ENCODE measurements around the gene QTRT2. TPM values are rescaled to one million over a fixed set of nuclear protein-coding genes. Genes with fewer than 3 reads are reported as not detected.

The QTRT2 gene
- total RNA-seq, 1 donor from 2014 or later = 35.9 TPM

DNA sequence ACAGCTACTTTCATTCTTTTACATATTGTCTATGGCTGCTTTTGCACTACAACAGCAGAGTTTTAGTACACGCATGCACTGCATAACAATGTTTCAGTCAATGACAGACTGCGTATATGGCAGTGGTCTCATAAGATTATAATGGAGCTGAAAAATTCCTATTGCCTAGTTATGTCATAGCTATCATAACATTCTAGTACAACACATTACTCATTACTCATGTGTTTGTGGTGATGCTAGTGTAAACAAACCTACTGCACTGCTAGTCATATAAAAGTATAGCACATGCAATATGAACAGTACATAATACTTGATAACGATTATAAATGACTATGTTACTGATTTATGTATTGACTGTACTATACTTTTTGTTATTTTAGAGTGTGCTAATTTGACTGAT, 47.9 kb downstream of the QTRT2 start:
- no peaks in the 10 kb centered on the region for H3K4me1 Mint-ChIP-seq (ENCODE audit: low read depth)
- no peaks in the 10 kb centered on the region for H3K27me3 Mint-ChIP-seq
- H3K9me3 Mint-ChIP-seq (ENCODE audit: low read depth) = no peaks in the 10 kb centered on the region
- TF ChIP-seq, protein P1, sequence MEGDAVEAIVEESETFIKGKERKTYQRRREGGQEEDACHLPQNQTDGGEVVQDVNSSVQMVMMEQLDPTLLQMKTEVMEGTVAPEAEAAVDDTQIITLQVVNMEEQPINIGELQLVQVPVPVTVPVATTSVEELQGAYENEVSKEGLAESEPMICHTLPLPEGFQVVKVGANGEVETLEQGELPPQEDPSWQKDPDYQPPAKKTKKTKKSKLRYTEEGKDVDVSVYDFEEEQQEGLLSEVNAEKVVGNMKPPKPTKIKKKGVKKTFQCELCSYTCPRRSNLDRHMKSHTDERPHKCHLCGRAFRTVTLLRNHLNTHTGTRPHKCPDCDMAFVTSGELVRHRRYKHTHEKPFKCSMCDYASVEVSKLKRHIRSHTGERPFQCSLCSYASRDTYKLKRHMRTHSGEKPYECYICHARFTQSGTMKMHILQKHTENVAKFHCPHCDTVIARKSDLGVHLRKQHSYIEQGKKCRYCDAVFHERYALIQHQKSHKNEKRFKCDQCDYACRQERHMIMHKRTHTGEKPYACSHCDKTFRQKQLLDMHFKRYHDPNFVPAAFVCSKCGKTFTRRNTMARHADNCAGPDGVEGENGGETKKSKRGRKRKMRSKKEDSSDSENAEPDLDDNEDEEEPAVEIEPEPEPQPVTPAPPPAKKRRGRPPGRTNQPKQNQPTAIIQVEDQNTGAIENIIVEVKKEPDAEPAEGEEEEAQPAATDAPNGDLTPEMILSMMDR (IDR thresholded peaks at IDR 0.05; ENCODE audit: unreplicated experiment) = no peak
- no peaks in the 10 kb centered on the region for H3K36me3 Mint-ChIP-seq (ENCODE audit: insufficient read depth)
- no peak overlapping the region for H3K4me3 Mint-ChIP-seq (ENCODE audit: low read depth)
- H3K27ac Mint-ChIP-seq = no peak overlapping the region
- no peak for DNase-seq (ENCODE audit: low spot score, unreplicated experiment)

DNA sequence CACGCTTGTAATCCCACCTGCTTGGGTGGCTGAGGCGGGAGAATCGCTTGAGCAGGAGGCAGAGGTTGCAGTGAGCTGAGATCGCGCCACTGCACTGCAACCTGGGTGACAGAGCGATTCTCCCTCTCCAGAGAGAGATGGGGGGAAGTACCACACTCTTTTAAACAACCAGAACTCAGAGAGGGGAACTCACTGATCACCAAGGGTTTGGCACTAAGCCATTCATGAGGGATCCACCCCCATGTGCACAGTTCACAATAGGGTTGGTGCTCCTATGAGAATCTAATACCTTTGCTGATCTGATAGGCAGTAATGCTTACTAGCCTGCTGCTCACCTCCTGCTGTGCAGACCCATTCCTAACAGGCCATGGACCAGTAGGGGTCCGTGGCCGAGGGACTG, 51.6 kb downstream of the QTRT2 start:
- DNase-seq (ENCODE audit: low spot score, unreplicated experiment) = no peak
- no peaks in the 10 kb centered on the region for H3K27me3 Mint-ChIP-seq
- peaks cover 4% of the 10 kb centered on the region for H3K4me1 Mint-ChIP-seq (ENCODE audit: low read depth)
- no peak overlapping the region for H3K27ac Mint-ChIP-seq
- TF ChIP-seq, protein P1 (IDR thresholded peaks at IDR 0.05; ENCODE audit: unreplicated experiment) = no peak
- H3K9me3 Mint-ChIP-seq (ENCODE audit: low read depth) = no peaks in the 10 kb centered on the region
- H3K4me3 Mint-ChIP-seq (ENCODE audit: low read depth) = no peak overlapping the region
- H3K36me3 Mint-ChIP-seq (ENCODE audit: insufficient read depth) = no peaks in the 10 kb centered on the region

DNA sequence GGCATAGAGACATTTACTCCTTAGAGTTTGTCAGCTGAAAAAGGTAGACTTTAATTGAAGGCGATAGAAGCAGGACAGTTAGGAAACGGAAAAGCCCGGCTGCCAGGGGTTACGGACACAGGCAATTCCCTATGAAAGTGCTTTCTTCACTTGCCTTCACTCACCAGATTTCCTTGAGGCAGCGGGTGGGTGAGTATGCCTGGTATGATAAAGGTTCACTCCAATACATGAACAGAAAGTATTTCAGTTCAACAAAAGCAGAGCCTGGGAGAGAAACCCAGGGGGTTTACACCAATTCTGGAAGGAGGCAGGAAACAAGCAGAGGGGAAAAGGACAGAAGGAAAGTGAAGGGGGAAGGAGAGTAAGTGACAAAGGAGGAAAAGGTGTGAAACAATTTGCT, 53.9 kb downstream of the QTRT2 start:
- Mint-ChIP-seq H3K36me3 (ENCODE audit: insufficient read depth) (no peaks in the 10 kb centered on the region), H3K9me3 (ENCODE audit: low read depth) (no peaks in the 10 kb centered on the region), H3K4me1 (ENCODE audit: low read depth) (peaks cover 4% of the 10 kb centered on the region), H3K27me3 (no peaks in the 10 kb centered on the region), H3K4me3 (ENCODE audit: low read depth) (no peak overlapping the region), H3K27ac (no peak overlapping the region)
- no peak for DNase-seq (ENCODE audit: low spot score, unreplicated experiment)
- TF ChIP-seq, protein P1 (IDR thresholded peaks at IDR 0.05; ENCODE audit: unreplicated experiment) = no peak

DNA sequence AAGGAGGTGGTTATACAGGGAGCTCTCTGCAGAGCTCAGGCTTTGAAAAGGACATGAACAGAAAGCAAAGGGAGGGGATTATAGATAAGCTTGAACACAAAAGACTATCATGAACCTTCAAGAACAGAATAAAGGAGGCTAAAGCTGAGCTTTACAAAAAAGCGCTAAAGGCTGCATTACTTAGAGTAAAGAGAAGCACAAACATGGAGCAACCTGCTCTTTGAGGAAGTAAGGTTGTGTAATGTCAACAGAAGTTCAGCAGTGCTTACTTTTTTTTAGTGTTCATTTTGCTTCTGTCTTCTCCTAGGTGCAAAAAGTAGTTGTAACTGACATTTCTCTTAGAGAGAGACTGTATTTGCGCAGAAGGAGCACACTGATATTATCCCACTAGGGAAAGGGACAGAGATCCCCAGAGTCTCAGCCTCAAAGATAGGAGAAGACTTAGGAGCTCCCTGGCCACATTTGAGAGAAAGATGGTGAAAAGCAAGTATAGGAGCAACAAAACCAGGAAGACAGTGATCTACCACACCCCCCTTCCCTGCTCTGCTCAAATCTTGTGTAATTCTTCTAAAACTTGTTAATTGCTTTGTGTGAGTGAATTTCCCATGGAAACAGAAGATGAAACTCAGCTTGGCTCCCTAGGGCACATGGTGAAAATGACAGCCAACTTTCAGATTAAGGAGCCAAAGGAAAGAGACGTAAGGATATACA, 54.7 kb downstream of the QTRT2 start:
- TF ChIP-seq, protein P1 (IDR thresholded peaks at IDR 0.05; ENCODE audit: unreplicated experiment) = no peak
- no peaks in the 10 kb centered on the region for H3K27me3 Mint-ChIP-seq
- peaks cover 4% of the 10 kb centered on the region for H3K4me1 Mint-ChIP-seq (ENCODE audit: low read depth)
- no peaks in the 10 kb centered on the region for H3K9me3 Mint-ChIP-seq (ENCODE audit: low read depth)
- no peak for DNase-seq (ENCODE audit: low spot score, unreplicated experiment)
- H3K4me3 Mint-ChIP-seq (ENCODE audit: low read depth) = no peak overlapping the region
- no peaks in the 10 kb centered on the region for H3K36me3 Mint-ChIP-seq (ENCODE audit: insufficient read depth)
- no peak overlapping the region for H3K27ac Mint-ChIP-seq

DNA sequence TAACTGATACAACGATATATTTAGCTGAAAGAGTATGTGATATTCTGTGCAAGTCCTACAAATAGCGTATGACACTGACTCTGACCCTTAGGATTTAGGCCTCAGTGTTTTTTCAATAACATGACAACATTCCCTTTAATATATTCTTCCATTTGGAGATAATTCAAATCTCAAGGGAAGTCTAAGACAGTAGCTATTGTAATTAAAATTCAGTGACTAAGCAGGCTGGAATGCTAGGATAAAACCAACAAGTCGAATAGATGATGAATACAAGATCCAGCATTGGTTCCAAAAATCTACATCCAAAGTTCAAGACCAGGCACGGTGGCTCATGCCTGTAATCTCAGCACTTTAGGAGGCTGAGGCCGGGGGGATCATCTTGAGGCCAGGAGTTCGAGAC, 56.2 kb downstream of the QTRT2 start:
- no peak for DNase-seq (ENCODE audit: low spot score, unreplicated experiment)
- no peak overlapping the region for H3K27ac Mint-ChIP-seq
- no peaks in the 10 kb centered on the region for H3K27me3 Mint-ChIP-seq
- no peak overlapping the region for H3K4me3 Mint-ChIP-seq (ENCODE audit: low read depth)
- TF ChIP-seq, protein P1 (IDR thresholded peaks at IDR 0.05; ENCODE audit: unreplicated experiment) = no peak
- no peaks in the 10 kb centered on the region for H3K36me3 Mint-ChIP-seq (ENCODE audit: insufficient read depth)
- no peaks in the 10 kb centered on the region for H3K9me3 Mint-ChIP-seq (ENCODE audit: low read depth)
- H3K4me1 Mint-ChIP-seq (ENCODE audit: low read depth) = peaks cover 4% of the 10 kb centered on the region
